HepG2 (cell line): Measurements from ENCODE around the gene MARS1. TPM values are rescaled to one million over a fixed set of nuclear protein-coding genes. Genes with fewer than 3 reads are reported as not detected.

Source experiments
- AGO2 ChIP-seq: fragments of 200-400 bp; formaldehyde crosslinking; optimal IDR thresholded peaks from 2 replicates; pipeline ENCODE3; 2017; ENCODE audit warnings: mild to moderate bottlenecking, low read depth, low read length, moderate library complexity
- ATM ChIP-seq: fragments of 450-650 bp; IDR thresholded peaks from 2 replicates; pipeline ENCODE4 v1.7.1; 2017; ENCODE audit warnings: mild to moderate bottlenecking, borderline replicate concordance
- KMT2A ChIP-seq: sonication (generic); formaldehyde crosslinking; IDR thresholded peaks from 2 replicates; pipeline ENCODE4 v1.4.0; 2020; ENCODE audit warnings: missing genetic modification reagents
- MATR3 ChIP-seq: sonication (generic); formaldehyde crosslinking; IDR thresholded peaks from 2 replicates; pipeline ENCODE4 v1.4.0; 2020; ENCODE audit warnings: missing genetic modification reagents
- MBNL3 ChIP-seq: fragments of 250-450 bp; sonication (Bioruptor Pico); conservative IDR thresholded peaks from 2 replicates; pipeline ENCODE4 v1.8.0; 2022; ENCODE audit warnings: mild to moderate bottlenecking, inconsistent platforms
- ONECUT2 ChIP-seq: sonication (generic); formaldehyde crosslinking; IDR thresholded peaks from 2 replicates; pipeline ENCODE4 v1.4.0; 2020; ENCODE audit warnings: missing genetic modification reagents
- RBM22 ChIP-seq: fragments of 200-400 bp; formaldehyde crosslinking; optimal IDR thresholded peaks from 2 replicates; pipeline ENCODE3; 2017; ENCODE audit warnings: mild to moderate bottlenecking, low read length, moderate library complexity
- SOX5 ChIP-seq: IDR thresholded peaks from 2 replicates; pipeline ENCODE4 v1.6.1; 2016; ENCODE audit warnings: borderline replicate concordance
- SPEN ChIP-seq: sonication (generic); formaldehyde crosslinking; IDR thresholded peaks from 2 replicates; pipeline ENCODE4 v1.5.1; 2020; ENCODE audit warnings: low read depth, mild to moderate bottlenecking, missing genetic modification reagents
- STAG1 ChIP-seq: sonication (generic); formaldehyde crosslinking; IDR thresholded peaks from 2 replicates; pipeline ENCODE4 v1.4.0; 2020; ENCODE audit warnings: missing genetic modification reagents
- ZNF335 ChIP-seq: sonication (generic); formaldehyde crosslinking; IDR thresholded peaks from 2 replicates; pipeline ENCODE4 v1.4.0; 2020; ENCODE audit warnings: missing genetic modification reagents
- ZNF350 ChIP-seq: sonication (generic); formaldehyde crosslinking; IDR thresholded peaks from 2 replicates; pipeline ENCODE4 v1.4.0; 2020; ENCODE audit warnings: mild to moderate bottlenecking, low read depth, missing genetic modification reagents, borderline replicate concordance
- ZNF775 ChIP-seq: sonication (generic); formaldehyde crosslinking; IDR thresholded peaks from 2 replicates; pipeline ENCODE4 v1.4.0; 2020; ENCODE audit warnings: missing genetic modification reagents, mild to moderate bottlenecking, moderate library complexity, borderline replicate concordance
- ZNF841 ChIP-seq: sonication (generic); formaldehyde crosslinking; IDR thresholded peaks from 2 replicates; pipeline ENCODE4 v1.8.1; 2023; ENCODE audit warnings: missing genetic modification reagents, borderline replicate concordance
- polyA plus RNA-seq, 8 experiments: library from polyadenylated mRNA; depleted of rRNA in 3 of 8; stranded (reverse) in 7 of 8; unstranded in 1 of 8; fragments of >200 nt; fragmentation: Illumina TruSeq in 4 of 8; extraction: Trizol in 4 of 8; gene quantifications; 2 replicates each; pipeline versions ENCODE4 v1.2.1 to v1.2.3, GENCODE V29; 2011 to 2016; ENCODE audit warnings: low read depth in 4 of 8, missing spikeins in 1 of 8, mixed read lengths in 1 of 8; ENCODE audit not compliant: insufficient read depth in 1 of 8
- total RNA-seq, 5 experiments: library from RNA; depleted of rRNA; stranded (reverse); fragments of >200 nt; fragmentation: Illumina TruSeq; extraction: Trizol; gene quantifications; 2 replicates each; pipeline ENCODE4 v1.2.3, GENCODE V29; 2016; ENCODE audit warnings: low read depth in 1 of 5
- TF ChIP-seq, protein P1 (sequence below): sonication (generic); formaldehyde crosslinking; IDR thresholded peaks from 2 replicates; pipeline ENCODE4 v1.5.0; 2020; ENCODE audit warnings: missing genetic modification reagents, mild to moderate bottlenecking, borderline replicate concordance
- TF ChIP-seq, protein P2 (sequence below), 2 experiments: sonication (generic) in 1 of 2; formaldehyde crosslinking in 1 of 2; IDR thresholded peaks; 2 replicates each; pipeline versions ENCODE4 v1.5.1 to v1.6.1; 2011 to 2020; ENCODE audit warnings: borderline replicate concordance in 1 of 2, low read depth in 1 of 2, low read length in 1 of 2, mild to moderate bottlenecking in 1 of 2, missing genetic modification reagents in 1 of 2, moderate library complexity in 1 of 2
- TF ChIP-seq, protein P3 (sequence below): sonication (generic); formaldehyde crosslinking; IDR thresholded peaks from 2 replicates; pipeline ENCODE4 v1.4.0; 2020; ENCODE audit warnings: missing genetic modification reagents, borderline replicate concordance
- TF ChIP-seq, protein P4 (sequence below): sonication (generic); formaldehyde crosslinking; IDR thresholded peaks from 2 replicates; pipeline ENCODE4 v1.4.0; 2020; ENCODE audit warnings: missing genetic modification reagents

Gene MARS1
- total and polyA plus RNA-seq, 2 of the 13 experiments (the other 11 are each of a cell fraction or from before 2014, with no cell fraction given), result 115 to 181 TPM

DNA sequence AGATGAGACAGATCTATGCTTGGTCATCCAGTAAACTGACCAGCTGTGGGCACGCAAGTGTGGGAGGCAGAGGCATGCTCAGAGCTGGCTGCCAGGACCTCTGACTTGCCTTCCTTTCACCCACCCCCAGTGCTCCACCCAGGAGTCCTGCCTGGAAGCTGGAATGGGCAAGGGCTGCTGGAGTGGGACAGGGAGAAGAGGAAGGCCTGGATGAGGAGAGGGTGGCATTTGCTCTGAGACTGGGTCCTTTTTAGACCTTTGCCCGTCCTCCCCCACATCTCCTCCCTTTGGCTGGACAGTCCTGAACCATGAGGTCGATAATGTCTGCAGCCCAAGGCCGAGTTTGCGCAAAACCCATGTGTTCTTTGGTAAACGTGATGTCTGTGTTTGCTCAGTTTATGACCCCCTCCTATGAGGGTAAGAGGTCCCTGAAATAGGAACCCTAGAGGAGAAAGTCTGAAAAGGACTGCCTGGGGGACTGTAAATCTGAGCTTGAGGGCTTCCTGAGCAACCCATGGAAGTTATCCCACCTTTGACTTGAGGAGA, 36.6 kb upstream of the MARS1 start (continued):
- TF ChIP-seq, protein P1, sequence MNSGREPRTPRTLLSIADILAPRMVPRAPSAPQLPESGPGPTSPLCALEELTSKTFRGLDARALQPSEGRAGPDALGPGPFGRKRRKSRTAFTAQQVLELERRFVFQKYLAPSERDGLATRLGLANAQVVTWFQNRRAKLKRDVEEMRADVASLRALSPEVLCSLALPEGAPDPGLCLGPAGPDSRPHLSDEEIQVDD, result no peak
- TF ChIP-seq ONECUT2 (CRISPR knock-in tag) (peak; percentile 99), SOX5 (CRISPR knock-in tag) (peak; percentile 89), RBM22 (peak; percentile 62), MBNL3 (CRISPR knock-in tag) (no peak), STAG1 (CRISPR knock-in tag) (no peak), ZNF350 (CRISPR knock-in tag) (peak; percentile 97), ZNF841 (CRISPR knock-in tag) (no peak), KMT2A (CRISPR knock-in tag) (0 out of 2 replicates have a peak, but pooled peaks have one; percentile 42), ZNF335 (CRISPR knock-in tag) (no peak; the same call in 1 of the 2 replicates), AGO2 (no peak), MATR3 (CRISPR knock-in tag) (no peak), ZNF775 (CRISPR knock-in tag) (no peak), ATM (no peak), SPEN (CRISPR knock-in tag) (peak; percentile 94)
- TF ChIP-seq, protein P2, sequence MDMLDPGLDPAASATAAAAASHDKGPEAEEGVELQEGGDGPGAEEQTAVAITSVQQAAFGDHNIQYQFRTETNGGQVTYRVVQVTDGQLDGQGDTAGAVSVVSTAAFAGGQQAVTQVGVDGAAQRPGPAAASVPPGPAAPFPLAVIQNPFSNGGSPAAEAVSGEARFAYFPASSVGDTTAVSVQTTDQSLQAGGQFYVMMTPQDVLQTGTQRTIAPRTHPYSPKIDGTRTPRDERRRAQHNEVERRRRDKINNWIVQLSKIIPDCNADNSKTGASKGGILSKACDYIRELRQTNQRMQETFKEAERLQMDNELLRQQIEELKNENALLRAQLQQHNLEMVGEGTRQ (IDR thresholded peaks at IDR 0.05; ENCODE audit: low read depth, low read length), result no peak
- TF ChIP-seq, protein P2 (CRISPR knock-in tag; IDR thresholded peaks at IDR 0.05; ENCODE audit: borderline replicate concordance), result peak; percentile 35; the same call in 1 of the 2 replicates
- TF ChIP-seq, protein P3, sequence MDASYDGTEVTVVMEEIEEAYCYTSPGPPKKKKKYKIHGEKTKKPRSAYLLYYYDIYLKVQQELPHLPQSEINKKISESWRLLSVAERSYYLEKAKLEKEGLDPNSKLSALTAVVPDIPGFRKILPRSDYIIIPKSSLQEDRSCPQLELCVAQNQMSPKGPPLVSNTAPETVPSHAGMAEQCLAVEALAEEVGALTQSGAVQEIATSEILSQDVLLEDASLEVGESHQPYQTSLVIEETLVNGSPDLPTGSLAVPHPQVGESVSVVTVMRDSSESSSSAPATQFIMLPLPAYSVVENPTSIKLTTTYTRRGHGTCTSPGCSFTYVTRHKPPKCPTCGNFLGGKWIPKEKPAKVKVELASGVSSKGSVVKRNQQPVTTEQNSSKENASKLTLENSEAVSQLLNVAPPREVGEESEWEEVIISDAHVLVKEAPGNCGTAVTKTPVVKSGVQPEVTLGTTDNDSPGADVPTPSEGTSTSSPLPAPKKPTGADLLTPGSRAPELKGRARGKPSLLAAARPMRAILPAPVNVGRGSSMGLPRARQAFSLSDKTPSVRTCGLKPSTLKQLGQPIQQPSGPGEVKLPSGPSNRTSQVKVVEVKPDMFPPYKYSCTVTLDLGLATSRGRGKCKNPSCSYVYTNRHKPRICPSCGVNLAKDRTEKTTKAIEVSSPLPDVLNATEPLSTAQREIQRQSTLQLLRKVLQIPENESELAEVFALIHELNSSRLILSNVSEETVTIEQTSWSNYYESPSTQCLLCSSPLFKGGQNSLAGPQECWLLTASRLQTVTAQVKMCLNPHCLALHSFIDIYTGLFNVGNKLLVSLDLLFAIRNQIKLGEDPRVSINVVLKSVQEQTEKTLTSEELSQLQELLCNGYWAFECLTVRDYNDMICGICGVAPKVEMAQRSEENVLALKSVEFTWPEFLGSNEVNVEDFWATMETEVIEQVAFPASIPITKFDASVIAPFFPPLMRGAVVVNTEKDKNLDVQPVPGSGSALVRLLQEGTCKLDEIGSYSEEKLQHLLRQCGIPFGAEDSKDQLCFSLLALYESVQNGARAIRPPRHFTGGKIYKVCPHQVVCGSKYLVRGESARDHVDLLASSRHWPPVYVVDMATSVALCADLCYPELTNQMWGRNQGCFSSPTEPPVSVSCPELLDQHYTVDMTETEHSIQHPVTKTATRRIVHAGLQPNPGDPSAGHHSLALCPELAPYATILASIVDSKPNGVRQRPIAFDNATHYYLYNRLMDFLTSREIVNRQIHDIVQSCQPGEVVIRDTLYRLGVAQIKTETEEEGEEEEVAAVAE (CRISPR knock-in tag), result peak; percentile 89; the same call in 1 of the 2 replicates
- TF ChIP-seq, protein P4, sequence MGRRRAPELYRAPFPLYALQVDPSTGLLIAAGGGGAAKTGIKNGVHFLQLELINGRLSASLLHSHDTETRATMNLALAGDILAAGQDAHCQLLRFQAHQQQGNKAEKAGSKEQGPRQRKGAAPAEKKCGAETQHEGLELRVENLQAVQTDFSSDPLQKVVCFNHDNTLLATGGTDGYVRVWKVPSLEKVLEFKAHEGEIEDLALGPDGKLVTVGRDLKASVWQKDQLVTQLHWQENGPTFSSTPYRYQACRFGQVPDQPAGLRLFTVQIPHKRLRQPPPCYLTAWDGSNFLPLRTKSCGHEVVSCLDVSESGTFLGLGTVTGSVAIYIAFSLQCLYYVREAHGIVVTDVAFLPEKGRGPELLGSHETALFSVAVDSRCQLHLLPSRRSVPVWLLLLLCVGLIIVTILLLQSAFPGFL, result no peak
